ENCODE measurements around the gene BICD1. TPM values are rescaled to one million over a fixed set of nuclear protein-coding genes. Genes with fewer than 3 reads are reported as not detected.

Gene BICD1
- total and polyA plus RNA-seq, 4 donors, result 0.46 to 3.4 (median 1.1) TPM

GRCh38 chr12:32398181-32398580 is 291.5 kb downstream of the BICD1 start:
- Histone ChIP-seq H3K9ac (ENCODE audit: low read depth in 1 of 2, low read length in 2 of 2) (no peak overlapping the region), H3K27me3 (ENCODE audit: control insufficient read depth in 4 of 4, insufficient read depth in 4 of 4, low read length in 3 of 4) (no peaks in the 10 kb centered on the region), H3K4me1 (ENCODE audit: control insufficient read depth in 4 of 4, insufficient read depth in 4 of 4, low read length in 3 of 4) (peaks cover 2 to 27% (median 11%) of the 10 kb centered on the region in 4 donors), H3K4me3 (ENCODE audit: low read depth in 1 of 3, low read length in 3 of 3) (no peak overlapping the region), H3K36me3 (ENCODE audit: control insufficient read depth in 4 of 4, insufficient read depth in 3 of 4, low read depth in 1 of 4, low read length in 3 of 4) (no peaks in the 10 kb centered on the region), H3K9me3 (ENCODE audit: control insufficient read depth in 4 of 4, low read length in 3 of 4) (no peaks in the 10 kb centered on the region), H3K27ac (ENCODE audit: low read depth in 1 of 2, low read length in 2 of 2) (no peak overlapping the region)
- DNase-seq (ENCODE audit: low spot score), result no peak
- WGBS, result 91% methylated on average over 4 of the region's 4 CpGs
- TF ChIP-seq ATF3 (IDR thresholded peaks at IDR 0.05) (no peak), REST (IDR thresholded peaks at IDR 0.05) (no peak), EGR1 (IDR thresholded peaks at IDR 0.05; ENCODE audit: low read depth in 2 of 2) (no peak), FOXA2 (IDR thresholded peaks at IDR 0.05) (no peak), TAF1 (conservative IDR thresholded peaks at IDR 0.05) (no peak), HNF4A (conservative IDR thresholded peaks at IDR 0.05) (no peak), CTCF (IDR thresholded peaks at IDR 0.05; ENCODE audit: low read depth, low read length, missing input control) (no peak), ZBTB33 (IDR thresholded peaks at IDR 0.05) (no peak), FOXA1 (IDR thresholded peaks at IDR 0.05) (no peak), HNF4G (IDR thresholded peaks at IDR 0.05) (no peak), GABPA (IDR thresholded peaks at IDR 0.05 in 1 of 2, conservative IDR thresholded peaks at IDR 0.05 in 1 of 2) (no peak), RAD21 (IDR thresholded peaks at IDR 0.05) (no peak), RXRA (IDR thresholded peaks at IDR 0.05) (no peak), NR2F2 (IDR thresholded peaks at IDR 0.05) (no peak), MAX (IDR thresholded peaks at IDR 0.05) (no peak), JUND (IDR thresholded peaks at IDR 0.05) (no peak), SP1 (IDR thresholded peaks at IDR 0.05) (no peak), YY1 (IDR thresholded peaks at IDR 0.05) (no peak)
